Cerebellar cortex (tissue), 1 donor: ENCODE data around the gene IBA57.
"Not testable (repeated sequence)": the region's sequence is repeated elsewhere in the genome, so short reads cannot be mapped to it uniquely, and the experiment has no call there.

Experiments used
- DNase-seq: peaks from one replicate; pipeline ENCODE4 v3.0.0-alpha.2; 2015; ENCODE audit warnings: low spot score

Gene IBA57

GRCh38 chr1:228172591-228173527 is 7.3 kb downstream of the IBA57 start:
- no peak for DNase-seq

GRCh38 chr1:228173528-228174481 is 8.2 kb downstream of the IBA57 start:
- not testable (repeated sequence) for DNase-seq

- DNase-seq: no peak
These were observed 9.1 kb downstream of the IBA57 start for GRCh38 chr1:228174482-228175315.

GRCh38 chr1:228175316-228176023 is 9.9 kb downstream of the IBA57 start:
- DNase-seq: no peak

- no peak for DNase-seq
These were observed 10.4 kb downstream of the IBA57 start for GRCh38 chr1:228176024-228176395.

GRCh38 chr1:228176461-228177182 is 11.0 kb downstream of the IBA57 start:
- no peak for DNase-seq

- DNase-seq: no peak
These were observed 11.5 kb downstream of the IBA57 start for GRCh38 chr1:228177183-228177475.

- DNase-seq: no peak
These were observed 12.4 kb downstream of the IBA57 start for GRCh38 chr1:228177721-228178710.

GRCh38 chr1:228178737-228179684 is 13.4 kb downstream of the IBA57 start:
- DNase-seq: no peak

- no peak for DNase-seq
These were observed 14.8 kb downstream of the IBA57 start for GRCh38 chr1:228180271-228180958.

GRCh38 chr1:228180959-228181644 is 15.5 kb downstream of the IBA57 start:
- DNase-seq: no peak

- DNase-seq: no peak
These were observed 16.0 kb downstream of the IBA57 start for GRCh38 chr1:228181645-228182034.

GRCh38 chr1:228182296-228183030 is 16.9 kb downstream of the IBA57 start:
- DNase-seq: no peak

GRCh38 chr1:228184152-228184551 is 18.5 kb downstream of the IBA57 start:
- no peak for DNase-seq

- no peak for DNase-seq
These were observed 20.0 kb downstream of the IBA57 start for GRCh38 chr1:228185641-228185965.

- DNase-seq: not testable (repeated sequence)
These were observed 22.6 kb downstream of the IBA57 start for GRCh38 chr1:228188249-228188648.
